K562 (cell line): Measurements from ENCODE around the gene NDUFS3. TPM values are rescaled to one million over a fixed set of nuclear protein-coding genes. Genes with fewer than 3 reads are reported as not detected.

ENCODE experiments used
- COPS2 ChIP-seq: fragments of 450-650 bp; conservative IDR thresholded peaks from 2 replicates; pipeline ENCODE4 v1.6.1; 2016; ENCODE audit warnings: mild to moderate bottlenecking, moderate library complexity
- CREBBP ChIP-seq: IDR thresholded peaks from one replicate; pipeline ENCODE4 v1.6.1; 2012; ENCODE audit warnings: low read depth, mild to moderate bottlenecking, control low read depth, inconsistent platforms, low read length
- ELF4 ChIP-seq: fragments of 450-650 bp; formaldehyde crosslinking; IDR thresholded peaks from 2 replicates; pipeline ENCODE4 v1.4.0; 2022; ENCODE audit warnings: missing genetic modification characterization
- JUNB ChIP-seq: fragments of 450-650 bp; formaldehyde crosslinking; conservative IDR thresholded peaks from 2 replicates; pipeline ENCODE4 v1.4.0; 2020; ENCODE audit warnings: mild to moderate bottlenecking
- LARP7 ChIP-seq: fragments of 450-650 bp; IDR thresholded peaks from 2 replicates; pipeline ENCODE4 v1.6.1; 2016
- MYBL2 ChIP-seq, 2 experiments: fragments of 450-650 bp in 1 of 2; sonication (generic) in 1 of 2; formaldehyde crosslinking in 1 of 2; IDR thresholded peaks; 2 replicates each; pipeline versions ENCODE4 v1.6.1 to v1.8.1; 2017 to 2022; ENCODE audit warnings: borderline replicate concordance in 1 of 2, inconsistent platforms in 1 of 2, low read depth in 1 of 2, mild to moderate bottlenecking in 1 of 2, missing genetic modification reagents in 1 of 2, moderate library complexity in 1 of 2
- NFATC3 ChIP-seq: fragments of 450-650 bp; IDR thresholded peaks from 2 replicates; pipeline ENCODE4 v1.6.1; 2017; ENCODE audit warnings: mild to moderate bottlenecking
- POLR2AphosphoS2 ChIP-seq: IDR thresholded peaks from 2 replicates; pipeline ENCODE4 v1.6.1; 2012; ENCODE audit warnings: low read length, improper control_type of control experiment
- POLR2H ChIP-seq: IDR thresholded peaks from 2 replicates; pipeline ENCODE4 v1.6.1; 2016; ENCODE audit warnings: missing genetic modification characterization, low read depth, mild to moderate bottlenecking, control low read depth, missing compliant biosample characterization, moderate library complexity
- RFX7 ChIP-seq: fragments of 250-450 bp; sonication (Bioruptor Pico); IDR thresholded peaks from 2 replicates; pipeline ENCODE4 v1.5.1; 2021; ENCODE audit warnings: mild to moderate bottlenecking
- RHOXF2B ChIP-seq: fragments of 250-450 bp; sonication (Bioruptor Pico); conservative IDR thresholded peaks from 2 replicates; pipeline ENCODE4 v1.5.1; 2021
- SAFB2 ChIP-seq: fragments of 200-400 bp; formaldehyde crosslinking; IDR thresholded peaks from 2 replicates; pipeline ENCODE4 v1.6.1; 2018; ENCODE audit warnings: borderline replicate concordance, low read length, low read depth, moderate library complexity; ENCODE audit not compliant: severe bottlenecking
- TAF1 ChIP-seq: IDR thresholded peaks from 2 replicates; pipeline ENCODE4 v1.6.1; 2011; ENCODE audit warnings: mild to moderate bottlenecking, low read length, moderate library complexity; ENCODE audit not compliant: insufficient read depth, control insufficient read depth, severe bottlenecking; ENCODE audit errors: extremely low read depth
- TFAM ChIP-seq: fragments of 250-450 bp; sonication (Bioruptor Pico); conservative IDR thresholded peaks from 2 replicates; pipeline ENCODE4 v1.5.0; 2021; ENCODE audit warnings: mild to moderate bottlenecking, moderate library complexity
- ZFPM2 ChIP-seq: fragments of 250-450 bp; sonication (Bioruptor Pico); IDR thresholded peaks from 2 replicates; pipeline ENCODE4 v1.5.1; 2022; ENCODE audit warnings: mild to moderate bottlenecking
- ZNF175 ChIP-seq: fragments of 200-800 bp; sonication (Bioruptor generic); IDR thresholded peaks from 2 replicates; pipeline ENCODE4 v1.6.1; 2016; ENCODE audit warnings: low read depth, mild to moderate bottlenecking, missing genetic modification characterization, missing compliant biosample characterization
- ZNF239 ChIP-seq: fragments of 250-450 bp; sonication (Bioruptor Pico); IDR thresholded peaks from 2 replicates; pipeline ENCODE4 v1.4.0; 2020; ENCODE audit warnings: mild to moderate bottlenecking
- ZNF3 ChIP-seq: fragments of 250-450 bp; sonication (Bioruptor Pico); IDR thresholded peaks from 2 replicates; pipeline ENCODE4 v1.5.0; 2021; ENCODE audit warnings: mild to moderate bottlenecking, moderate library complexity
- ZNF507 ChIP-seq: conservative IDR thresholded peaks from 2 replicates; pipeline ENCODE4 v1.6.1; 2017; ENCODE audit warnings: missing genetic modification characterization, missing compliant biosample characterization
- ZNF830 ChIP-seq: fragments of 250-450 bp; sonication (Bioruptor Pico); IDR thresholded peaks from 2 replicates; pipeline ENCODE4 v1.5.0; 2021; ENCODE audit warnings: mild to moderate bottlenecking
- polyA plus RNA-seq, 8 experiments: library from polyadenylated mRNA; depleted of rRNA in 4 of 8; stranded (reverse) in 5 of 8; unstranded in 3 of 8; fragments of >200 nt; fragmentation: Nextera tagmentation in 2 of 8; fragmentation: Illumina TruSeq in 1 of 8; extraction: Ambion mirVana in 2 of 8; extraction: Trizol in 1 of 8; gene quantifications; 2 replicates each; pipeline versions ENCODE4 v1.2.1 to v1.2.3, GENCODE V29; 2011 to 2014; ENCODE audit warnings: inconsistent platforms in 1 of 8, missing spikeins in 1 of 8
- total RNA-seq, 7 experiments: library from RNA; depleted of rRNA in 6 of 7; stranded (reverse); fragments of >200 nt in 6 of 7; fragmentation: Illumina TruSeq in 2 of 7; extraction: Trizol in 2 of 7; gene quantifications; 2 replicates each; pipeline versions ENCODE4 v1.2.1 to v1.2.3, GENCODE V29; 2011 to 2021; ENCODE audit warnings: low replicate concordance in 1 of 7
- TF ChIP-seq, protein P1 (sequence below): IDR thresholded peaks from 2 replicates; pipeline ENCODE4 v1.6.1; 2011; ENCODE audit not compliant: insufficient read length; ENCODE audit errors: extremely low read depth
- TF ChIP-seq, protein P2 (sequence below): fragments of 450-650 bp; formaldehyde crosslinking; IDR thresholded peaks from 2 replicates; pipeline ENCODE4 v1.4.0; 2020; ENCODE audit warnings: mild to moderate bottlenecking
- TF ChIP-seq, protein P3 (sequence below), 2 experiments: fragments of 450-650 bp; IDR thresholded peaks; 2 replicates each; pipeline ENCODE4 v1.6.1; 2016

NDUFS3 gene
- total and polyA plus RNA-seq, 9 of the 15 experiments (the other 6 are each of a cell fraction or from before 2014, with no cell fraction given), result 38.7 to 341 (median 194) TPM

DNA sequence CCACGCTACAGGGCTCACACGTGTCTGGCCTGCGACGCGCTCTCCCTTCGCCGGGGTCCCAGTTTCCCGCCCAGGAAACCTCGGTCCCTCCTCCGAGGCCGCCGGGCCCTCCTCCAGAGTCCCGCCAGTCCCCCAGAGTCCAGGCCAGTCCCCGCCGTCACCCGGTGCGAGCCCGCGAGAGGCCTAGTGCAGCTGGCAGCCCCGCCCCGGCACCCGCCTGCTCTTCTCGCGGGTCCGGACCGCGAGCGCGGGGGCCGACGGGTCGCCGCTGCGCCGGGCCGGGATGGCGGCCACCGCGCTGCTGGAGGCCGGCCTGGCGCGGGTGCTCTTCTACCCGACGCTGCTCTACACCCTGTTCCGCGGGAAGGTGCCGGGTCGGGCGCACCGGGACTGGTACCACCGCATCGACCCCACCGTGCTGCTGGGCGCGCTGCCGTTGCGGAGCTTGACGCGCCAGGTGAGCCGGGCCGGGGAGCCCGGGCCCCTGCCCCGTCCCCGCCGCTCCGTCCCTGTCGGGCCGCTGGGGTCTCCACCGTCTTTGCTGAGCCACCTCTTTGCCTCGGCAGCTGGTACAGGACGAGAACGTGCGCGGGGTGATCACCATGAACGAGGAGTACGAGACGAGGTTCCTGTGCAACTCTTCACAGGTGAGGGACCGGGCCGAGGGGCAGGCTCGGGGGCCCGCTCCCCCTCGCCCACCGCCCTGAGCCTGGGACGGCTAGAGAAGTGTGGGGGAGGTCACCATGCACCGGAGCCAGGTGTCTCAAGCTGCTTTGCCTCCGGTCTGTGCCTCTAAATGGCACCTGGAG lies 13.3 kb upstream of the NDUFS3 start, which contains the start of gene PTPMT1 (continued):
- TF ChIP-seq RFX7 (CRISPR knock-in tag) (no peak), LARP7 (no peak), POLR2AphosphoS2 (no peak), POLR2H (peak; percentile 60), ZNF830 (CRISPR knock-in tag) (no peak), ZNF3 (CRISPR knock-in tag) (no peak), ZNF239 (no peak), NFATC3 (no peak), ZNF175 (CRISPR knock-in tag) (no peak), MYBL2 (IDR thresholded peaks at IDR 0.05; ENCODE audit: low read depth) (no peak), MYBL2 (CRISPR knock-in tag; IDR thresholded peaks at IDR 0.05; ENCODE audit: borderline replicate concordance) (no peak), CREBBP (no peak), RHOXF2B (no peak), TFAM (no peak), ZNF507 (tag) (no peak), ZFPM2 (CRISPR knock-in tag) (no peak), SAFB2 (no peak), JUNB (CRISPR knock-in tag) (no peak), COPS2 (no peak), ELF4 (no peak), TAF1 (peak; percentile 88)
- TF ChIP-seq, protein P1, sequence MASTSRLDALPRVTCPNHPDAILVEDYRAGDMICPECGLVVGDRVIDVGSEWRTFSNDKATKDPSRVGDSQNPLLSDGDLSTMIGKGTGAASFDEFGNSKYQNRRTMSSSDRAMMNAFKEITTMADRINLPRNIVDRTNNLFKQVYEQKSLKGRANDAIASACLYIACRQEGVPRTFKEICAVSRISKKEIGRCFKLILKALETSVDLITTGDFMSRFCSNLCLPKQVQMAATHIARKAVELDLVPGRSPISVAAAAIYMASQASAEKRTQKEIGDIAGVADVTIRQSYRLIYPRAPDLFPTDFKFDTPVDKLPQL, result no peak
- TF ChIP-seq, protein P2, sequence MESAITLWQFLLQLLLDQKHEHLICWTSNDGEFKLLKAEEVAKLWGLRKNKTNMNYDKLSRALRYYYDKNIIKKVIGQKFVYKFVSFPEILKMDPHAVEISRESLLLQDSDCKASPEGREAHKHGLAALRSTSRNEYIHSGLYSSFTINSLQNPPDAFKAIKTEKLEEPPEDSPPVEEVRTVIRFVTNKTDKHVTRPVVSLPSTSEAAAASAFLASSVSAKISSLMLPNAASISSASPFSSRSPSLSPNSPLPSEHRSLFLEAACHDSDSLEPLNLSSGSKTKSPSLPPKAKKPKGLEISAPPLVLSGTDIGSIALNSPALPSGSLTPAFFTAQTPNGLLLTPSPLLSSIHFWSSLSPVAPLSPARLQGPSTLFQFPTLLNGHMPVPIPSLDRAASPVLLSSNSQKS, result no peak
- TF ChIP-seq, protein P3, sequence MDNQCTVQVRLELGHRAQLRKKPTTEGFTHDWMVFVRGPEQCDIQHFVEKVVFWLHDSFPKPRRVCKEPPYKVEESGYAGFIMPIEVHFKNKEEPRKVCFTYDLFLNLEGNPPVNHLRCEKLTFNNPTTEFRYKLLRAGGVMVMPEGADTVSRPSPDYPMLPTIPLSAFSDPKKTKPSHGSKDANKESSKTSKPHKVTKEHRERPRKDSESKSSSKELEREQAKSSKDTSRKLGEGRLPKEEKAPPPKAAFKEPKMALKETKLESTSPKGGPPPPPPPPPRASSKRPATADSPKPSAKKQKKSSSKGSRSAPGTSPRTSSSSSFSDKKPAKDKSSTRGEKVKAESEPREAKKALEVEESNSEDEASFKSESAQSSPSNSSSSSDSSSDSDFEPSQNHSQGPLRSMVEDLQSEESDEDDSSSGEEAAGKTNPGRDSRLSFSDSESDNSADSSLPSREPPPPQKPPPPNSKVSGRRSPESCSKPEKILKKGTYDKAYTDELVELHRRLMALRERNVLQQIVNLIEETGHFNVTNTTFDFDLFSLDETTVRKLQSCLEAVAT (IDR thresholded peaks at IDR 0.05), result no peak
